Upper lobe of left lung (tissue), 4 donors: ENCODE results near the gene AHI1.

ENCODE experiments used
- CTCF ChIP-seq, 6 experiments: fragments of 450-650 bp in 4 of 6; fragments of 200-600 bp in 2 of 6; sonication (generic) in 2 of 6; IDR thresholded peaks; one replicate each; pipeline ENCODE4 v1.5.1; 2016 to 2019; ENCODE audit warnings: antibody characterized with exemption in 6 of 6
- POLR2A ChIP-seq, 4 donors: fragments of 450-650 bp; IDR thresholded peaks; one replicate each; pipeline ENCODE4 v1.5.1; 2016 to 2017; ENCODE audit warnings: antibody characterized with exemption in 4 of 4, mild to moderate bottlenecking in 2 of 4

GRCh38 chr6:135426833-135427232, 70.7 kb downstream of the AHI1 start:
- TF ChIP-seq POLR2A (IDR thresholded peaks at IDR 0.05) (no peak), CTCF (IDR thresholded peaks at IDR 0.05) (no peak)
